Progenitor cell of endocrine pancreas (in vitro differentiated cells): Measurements from ENCODE around the gene CCDC14. TPM values are rescaled to one million over a fixed set of nuclear protein-coding genes. Genes with fewer than 3 reads are reported as not detected.

Experiments used
- DNase-seq: peaks from one replicate; pipeline ENCODE4 v3.0.0; 2021; ENCODE audit warnings: low spot score; ENCODE audit not compliant: unreplicated experiment
- H3K27ac Mint-ChIP-seq: 2 replicates; pipeline ENCODE4 v1.8.0; 2021; ENCODE audit warnings: mild to moderate bottlenecking, moderate library complexity, mixed read lengths
- H3K27me3 Mint-ChIP-seq: 2 replicates; pipeline ENCODE4 v1.8.0; 2021; ENCODE audit warnings: mixed read lengths
- H3K36me3 Mint-ChIP-seq: 2 replicates; pipeline ENCODE4 v1.8.0; 2022; ENCODE audit warnings: mixed read lengths; ENCODE audit not compliant: insufficient read depth
- H3K4me1 Mint-ChIP-seq: 2 replicates; pipeline ENCODE4 v1.8.0; 2021; ENCODE audit warnings: low read depth, mixed read lengths
- H3K4me3 Mint-ChIP-seq: 2 replicates; pipeline ENCODE4 v1.8.0; 2021; ENCODE audit warnings: low read depth, mild to moderate bottlenecking, moderate library complexity, mixed read lengths
- H3K9me3 Mint-ChIP-seq: 2 replicates; pipeline ENCODE4 v1.8.0; 2021; ENCODE audit warnings: low read depth, mixed read lengths
- CTCF ChIP-seq: fragments of 200-600 bp; sonication (generic); IDR thresholded peaks from one replicate; pipeline ENCODE4 v1.5.0; 2021; ENCODE audit warnings: antibody characterized with exemption, mild to moderate bottlenecking; ENCODE audit not compliant: unreplicated experiment
- total RNA-seq: library from RNA; stranded (reverse); gene quantifications from 2 replicates; pipeline ENCODE4 v1.2.1, GENCODE V29; 2021

Gene CCDC14
- total RNA-seq, 1 donor from 2014 or later = 114 TPM

- DNase-seq = no peak
- no peaks in the 10 kb centered on the region for H3K4me1 Mint-ChIP-seq
- H3K4me3 Mint-ChIP-seq = no peak overlapping the region
- no peaks in the 10 kb centered on the region for H3K27me3 Mint-ChIP-seq
- no peak for TF ChIP-seq CTCF
- no peaks in the 10 kb centered on the region for H3K36me3 Mint-ChIP-seq
- H3K9me3 Mint-ChIP-seq = no peaks in the 10 kb centered on the region
- H3K27ac Mint-ChIP-seq = no peak overlapping the region
Observed at GRCh38 chr3:123872621-123873020, 88.4 kb downstream of the CCDC14 start.

GRCh38 chr3:123871946-123872345 is 89.1 kb downstream of the CCDC14 start:
- TF ChIP-seq CTCF = no peak
- Mint-ChIP-seq H3K4me1 (no peaks in the 10 kb centered on the region), H3K9me3 (no peaks in the 10 kb centered on the region), H3K27me3 (no peaks in the 10 kb centered on the region), H3K4me3 (no peak overlapping the region), H3K36me3 (no peaks in the 10 kb centered on the region), H3K27ac (no peak overlapping the region)
- no peak for DNase-seq

- H3K9me3 Mint-ChIP-seq = no peaks in the 10 kb centered on the region
- H3K36me3 Mint-ChIP-seq = no peaks in the 10 kb centered on the region
- H3K27ac Mint-ChIP-seq = no peak overlapping the region
Observed at GRCh38 chr3:123870033-123870432, 91.0 kb downstream of the CCDC14 start.

GRCh38 chr3:123869165-123869564 is 91.9 kb downstream of the CCDC14 start:
- Mint-ChIP-seq H3K4me3 (no peak overlapping the region), H3K4me1 (no peaks in the 10 kb centered on the region), H3K9me3 (no peaks in the 10 kb centered on the region), H3K27me3 (no peaks in the 10 kb centered on the region), H3K27ac (no peak overlapping the region), H3K36me3 (no peaks in the 10 kb centered on the region)
- DNase-seq = no peak
- TF ChIP-seq CTCF = no peak

More at GRCh38 chr3:123870033-123870432, 91.0 kb downstream of the CCDC14 start:
- DNase-seq = no peak
- H3K4me3 Mint-ChIP-seq = no peak overlapping the region
- H3K27me3 Mint-ChIP-seq = no peaks in the 10 kb centered on the region
- no peaks in the 10 kb centered on the region for H3K4me1 Mint-ChIP-seq
- TF ChIP-seq CTCF = no peak

GRCh38 chr3:123864706-123865105 is 96.3 kb downstream of the CCDC14 start:
- no peak for DNase-seq
- Mint-ChIP-seq H3K4me3 (no peak overlapping the region), H3K36me3 (no peaks in the 10 kb centered on the region), H3K4me1 (no peaks in the 10 kb centered on the region), H3K27ac (no peak overlapping the region), H3K9me3 (no peaks in the 10 kb centered on the region), H3K27me3 (no peaks in the 10 kb centered on the region)
- no peak for TF ChIP-seq CTCF

Other genes starting within 250 kb of the CCDC14 start
- gene MYLK, start 76.9 kb downstream of the CCDC14 start, total RNA-seq = 1.1 and 3.8 TPM in 2 replicates
- not detected in 2 replicates for gene ROPN1, start 30.9 kb upstream of the CCDC14 start, total RNA-seq
- gene KALRN, start 72.1 kb upstream of the CCDC14 start, total RNA-seq = 76.4 and 85.0 TPM in 2 replicates